ENCODE measurements around the gene CSF3. TPM values are rescaled to one million over a fixed set of nuclear protein-coding genes. Genes with fewer than 3 reads are reported as not detected.

Gene CSF3
- total RNA-seq, 4 donors from 2014 or later, result not detected

DNA sequence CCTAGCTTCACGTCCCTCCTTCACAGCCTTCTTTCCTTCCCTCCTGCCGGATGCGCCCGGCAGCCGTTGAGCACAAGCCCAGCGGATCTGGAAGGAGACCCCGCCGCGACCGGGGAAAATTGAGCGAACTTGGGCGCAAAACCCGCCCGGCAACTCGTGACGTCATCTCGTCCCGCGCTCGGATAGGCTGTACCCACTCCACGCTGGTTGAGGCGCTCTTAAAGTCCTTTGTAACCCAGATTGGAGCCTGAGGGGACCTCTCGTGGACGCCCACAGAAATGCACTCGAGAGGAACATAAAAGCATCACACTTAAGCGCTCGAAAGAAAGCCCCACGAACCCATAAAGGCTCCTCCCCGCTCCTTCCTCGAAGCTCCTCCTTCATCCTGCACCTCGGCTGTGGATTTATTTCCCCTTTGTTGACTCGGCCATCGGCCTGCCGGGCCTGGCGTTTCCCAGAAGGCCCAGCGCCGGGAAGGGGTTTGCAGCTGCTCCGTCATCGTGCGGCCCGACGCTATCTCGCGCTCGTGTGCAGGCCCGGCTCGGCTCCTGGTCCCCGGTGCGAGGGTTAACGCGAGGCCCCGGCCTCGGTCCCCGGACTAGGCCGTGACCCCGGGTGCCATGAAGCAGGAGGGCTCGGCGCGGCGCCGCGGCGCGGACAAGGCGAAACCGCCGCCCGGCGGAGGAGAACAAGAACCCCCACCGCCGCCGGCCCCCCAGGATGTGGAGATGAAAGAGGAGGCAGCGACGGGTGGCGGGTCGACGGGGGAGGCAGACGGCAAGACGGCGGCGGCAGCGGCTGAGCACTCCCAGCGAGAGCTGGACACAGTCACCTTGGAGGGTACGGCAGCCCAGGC, 34.7 kb upstream of the CSF3 start, which contains the start of gene PSMD3:
TSS of gene PSMD3 (plus strand) at position 457 of the 856 bp plus-strand sequence. CDS start at position 621, 164 bp downstream.
- intact Hi-C loops (cut with DNase I), result no loop called here
- TF ChIP-seq POLR2A (IDR thresholded peaks at IDR 0.05), result peak; percentile 9 to 85
- TF ChIP-seq, protein P1, sequence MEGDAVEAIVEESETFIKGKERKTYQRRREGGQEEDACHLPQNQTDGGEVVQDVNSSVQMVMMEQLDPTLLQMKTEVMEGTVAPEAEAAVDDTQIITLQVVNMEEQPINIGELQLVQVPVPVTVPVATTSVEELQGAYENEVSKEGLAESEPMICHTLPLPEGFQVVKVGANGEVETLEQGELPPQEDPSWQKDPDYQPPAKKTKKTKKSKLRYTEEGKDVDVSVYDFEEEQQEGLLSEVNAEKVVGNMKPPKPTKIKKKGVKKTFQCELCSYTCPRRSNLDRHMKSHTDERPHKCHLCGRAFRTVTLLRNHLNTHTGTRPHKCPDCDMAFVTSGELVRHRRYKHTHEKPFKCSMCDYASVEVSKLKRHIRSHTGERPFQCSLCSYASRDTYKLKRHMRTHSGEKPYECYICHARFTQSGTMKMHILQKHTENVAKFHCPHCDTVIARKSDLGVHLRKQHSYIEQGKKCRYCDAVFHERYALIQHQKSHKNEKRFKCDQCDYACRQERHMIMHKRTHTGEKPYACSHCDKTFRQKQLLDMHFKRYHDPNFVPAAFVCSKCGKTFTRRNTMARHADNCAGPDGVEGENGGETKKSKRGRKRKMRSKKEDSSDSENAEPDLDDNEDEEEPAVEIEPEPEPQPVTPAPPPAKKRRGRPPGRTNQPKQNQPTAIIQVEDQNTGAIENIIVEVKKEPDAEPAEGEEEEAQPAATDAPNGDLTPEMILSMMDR (IDR thresholded peaks at IDR 0.05), result peak; percentile 52 to 97 (median 82)

DNA sequence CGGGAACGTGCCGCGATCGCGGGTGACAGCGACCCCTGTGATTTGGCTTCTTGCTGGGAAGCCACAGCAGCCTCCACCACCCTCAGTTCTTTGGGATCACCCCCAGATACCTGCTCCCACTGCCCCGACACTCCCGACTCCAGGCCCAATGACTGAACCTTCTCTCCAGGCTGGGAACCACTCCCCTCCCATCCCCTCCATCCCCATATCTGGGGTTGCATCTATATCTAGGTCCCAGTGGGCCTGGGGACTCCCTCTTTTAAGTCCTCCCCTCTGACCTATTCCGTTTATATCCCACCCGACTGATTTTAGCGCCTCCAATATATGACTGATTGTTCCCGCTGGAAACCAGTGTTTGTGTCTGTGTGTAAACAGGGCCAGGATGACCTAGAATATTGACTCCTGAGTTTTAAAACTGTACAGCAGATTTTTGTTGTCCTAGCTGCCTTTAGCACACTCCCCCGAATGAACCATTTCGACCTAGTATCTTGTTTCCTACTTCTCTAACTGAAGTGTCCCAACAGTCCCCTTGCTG, 34.0 kb upstream of the CSF3 start:
- intact Hi-C loops (cut with DNase I), result no loop called here
- H3K36me3 ChIP-seq, result peaks cover 19 to 22% of the 10 kb centered on the region in 2 donors
- no peaks in the 10 kb centered on the region for H3K9me3 ChIP-seq
- no peaks in the 10 kb centered on the region for H3K27me3 ChIP-seq
- TF ChIP-seq, protein P1 (IDR thresholded peaks at IDR 0.05), result no peak
- no peak for TF ChIP-seq POLR2A (IDR thresholded peaks at IDR 0.05)
- peak overlapping the region; percentile 54 to 77 (median 66) for H3K27ac ChIP-seq
- 1 to 2% methylated on average over 8 to 10 of the region's 15 CpGs for WGBS, 2 donors
- peak overlapping the region; percentile 55 to 84 (median 65) for H3K4me3 ChIP-seq (replicated peaks in 1 of 3)
- DNase-seq, result no peak
- peaks cover 13 to 20% of the 10 kb centered on the region in 2 donors for H3K4me1 ChIP-seq

More for the DNA sequence above, 34.7 kb upstream of the CSF3 start, which contains the start of gene PSMD3:
- peak within 1 kb of the TSS; percentile 55 to 84 (median 65) for H3K4me3 ChIP-seq (replicated peaks in 1 of 3)
- DNase-seq, result peak; percentile 99
- peaks cover 13 to 20% of the 10 kb centered on the region in 2 donors for H3K4me1 ChIP-seq
- 0% methylated on average over 28 to 35 of the region's 84 CpGs for WGBS, 2 donors
- H3K27me3 ChIP-seq, result no peaks in the 10 kb centered on the region
- peak within 1 kb of the TSS; percentile 54 to 77 (median 66) for H3K27ac ChIP-seq
- H3K9me3 ChIP-seq, result no peaks in the 10 kb centered on the region
- peaks cover 13 to 15% of the 10 kb centered on the region in 2 donors for H3K36me3 ChIP-seq

DNA sequence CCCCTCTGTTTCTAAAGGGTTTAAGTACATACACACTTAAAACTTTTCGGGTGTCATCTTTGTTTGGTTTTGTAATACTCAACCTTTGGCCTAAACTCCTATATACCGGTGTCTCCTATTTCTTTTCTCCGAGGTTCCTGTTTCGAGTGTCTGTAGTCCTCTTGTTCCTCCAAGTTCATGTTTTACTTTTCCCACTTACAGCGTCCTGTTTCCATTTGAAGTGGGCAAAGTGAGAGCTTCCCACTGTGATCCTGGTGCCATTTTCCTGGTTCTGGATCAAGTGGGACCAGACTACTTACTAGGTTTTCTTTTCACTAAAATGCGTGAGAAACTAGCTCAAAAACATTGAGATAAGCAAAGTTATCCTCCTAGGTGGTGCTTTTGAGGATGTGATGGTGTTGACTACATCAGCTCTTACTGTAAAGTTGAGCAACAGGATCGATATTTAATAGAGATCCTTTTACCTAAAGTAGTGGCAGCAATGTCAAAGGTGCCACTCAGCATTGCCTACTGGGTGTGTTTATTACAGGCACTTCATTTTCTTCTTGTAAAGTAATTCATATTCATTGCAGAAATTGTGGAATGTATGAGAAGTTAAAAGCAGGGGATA, 33.4 kb upstream of the CSF3 start:
- intact Hi-C loops (cut with DNase I), result no loop called here
- peak overlapping the region in 2 of 3 donors; percentile 55 to 65 for H3K4me3 ChIP-seq (replicated peaks in 1 of 3)
- no peaks in the 10 kb centered on the region for H3K27me3 ChIP-seq
- peak overlapping the region in 1 of 3 donors; percentile 77 for H3K27ac ChIP-seq
- 21 to 22% methylated on average over 7 of the region's 7 CpGs for WGBS, 2 donors
- H3K36me3 ChIP-seq, result peaks cover 25 to 28% of the 10 kb centered on the region in 2 donors
- TF ChIP-seq, protein P1 (IDR thresholded peaks at IDR 0.05), result no peak
- TF ChIP-seq POLR2A (IDR thresholded peaks at IDR 0.05), result no peak
- no peak for DNase-seq
- H3K4me1 ChIP-seq, result peaks cover 13 to 20% of the 10 kb centered on the region in 2 donors
- H3K9me3 ChIP-seq, result no peaks in the 10 kb centered on the region

GRCh38 chr17:39988206-39988810, 26.9 kb upstream of the CSF3 start:
- TF ChIP-seq, protein P1 (IDR thresholded peaks at IDR 0.05), result no peak
- no peak for TF ChIP-seq POLR2A (IDR thresholded peaks at IDR 0.05)
- 94 to 95% methylated on average over 11 of the region's 11 CpGs for WGBS, 2 donors
- intact Hi-C loops (cut with DNase I), result no loop called here
- H3K4me3 ChIP-seq (replicated peaks in 1 of 3), result no peak overlapping the region
- H3K9me3 ChIP-seq, result no peaks in the 10 kb centered on the region
- no peak for DNase-seq
- H3K27ac ChIP-seq, result no peak overlapping the region
- H3K27me3 ChIP-seq, result no peaks in the 10 kb centered on the region
- no peaks in the 10 kb centered on the region for H3K4me1 ChIP-seq
- peaks cover 85 to 91% of the 10 kb centered on the region in 2 donors for H3K36me3 ChIP-seq

Data from thyroid gland (tissue), 4 donors.